Measurements from ENCODE around the gene FGFR1OP2. TPM values are rescaled to one million over a fixed set of nuclear protein-coding genes. Genes with fewer than 3 reads are reported as not detected.

FGFR1OP2 gene
- polyA plus RNA-seq, 1 of the 3 experiments (the other 2 are of a cell fraction), result 20.6 TPM

DNA sequence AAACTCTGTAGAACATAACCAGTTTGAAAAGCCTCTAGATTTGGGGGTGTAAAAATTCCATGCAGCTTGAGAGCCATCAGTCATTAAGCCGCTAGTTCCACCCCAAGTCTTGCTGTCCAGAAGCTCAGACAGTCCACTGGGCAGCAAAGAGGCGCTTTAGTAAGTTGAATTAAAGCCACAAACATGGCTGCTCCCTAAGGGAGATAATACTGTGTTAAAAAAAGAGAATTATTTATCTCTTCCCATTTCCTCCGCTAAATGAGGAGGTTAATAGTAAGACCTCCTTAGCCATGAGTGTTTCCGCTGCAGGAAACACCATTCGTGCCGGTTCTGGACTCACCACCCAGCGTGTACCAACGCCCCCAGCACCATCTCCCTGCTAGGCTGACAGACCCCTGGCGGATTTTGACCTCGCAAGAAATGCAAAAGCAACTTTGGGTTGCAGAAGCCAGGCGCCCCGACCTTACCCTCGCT is 75.4 kb downstream of the FGFR1OP2 start:
- Histone ChIP-seq H2AFZ (ENCODE audit: low read depth) (peak overlapping the region; percentile 88), H3K4me1 (ENCODE audit: control insufficient read depth in 1 of 2, insufficient read depth in 2 of 2, low read depth in 1 of 2, low read length in 1 of 2) (peaks cover 0 to 19% of the 10 kb centered on the region in 2 experiments; a peak in 3 of 4 replicates), H3F3A (replicated peaks; ENCODE audit: insufficient read depth) (peaks cover 8% of the 10 kb centered on the region), H3K27ac (ENCODE audit: low read depth in 2 of 2, low read length in 1 of 2) (peak overlapping the region; percentile 66 to 92), H4K20me1 (ENCODE audit: insufficient read depth) (no peaks in the 10 kb centered on the region), H3K9ac (peak overlapping the region; percentile 59), H3K27me3 (ENCODE audit: insufficient read depth) (no peaks in the 10 kb centered on the region), H3K36me3 (replicated peaks in 1 of 2; ENCODE audit: control insufficient read depth in 1 of 2, insufficient read depth in 2 of 2, low read length in 1 of 2) (peaks cover 2 to 7% of the 10 kb centered on the region in 2 experiments), H3K9me3 (no peaks in the 10 kb centered on the region), H3K4me3 (ENCODE audit: low read depth in 2 of 2, low read length in 1 of 2) (peak overlapping the region; percentile 84 to 99), H3K79me2 (ENCODE audit: insufficient read depth) (peaks cover 44% of the 10 kb centered on the region), H3K4me2 (peak overlapping the region; percentile 69), H3K9me2 (no peaks in the 10 kb centered on the region)
- 1% methylated on average over 13 of the region's 13 CpGs for WGBS (ENCODE audit: low lambda C conversion rate)
- ChIA-PET POLR2A (interaction anchor here (1.2 kb wide), 1 partner anchor 180 kb away, joined by 4 read pairs; the partner anchor contains the start of gene ITPR2), CTCF (interaction anchor here (0.7 to 6.8 kb wide), 30 partner anchors 9 to 617 kb away, joined by 3 to 108 read pairs (median 4); partner anchors contain the start of genes ITPR2 and MED21)
- TF ChIP-seq YY1 (IDR thresholded peaks at IDR 0.05; ENCODE audit: low read depth) (peak; percentile 79; the same call in 1 of the 2 replicates), EZH2phosphoT487 (IDR thresholded peaks at IDR 0.05; ENCODE audit: borderline replicate concordance, low read depth) (no peak)
- no peak for DNase-seq

DNA sequence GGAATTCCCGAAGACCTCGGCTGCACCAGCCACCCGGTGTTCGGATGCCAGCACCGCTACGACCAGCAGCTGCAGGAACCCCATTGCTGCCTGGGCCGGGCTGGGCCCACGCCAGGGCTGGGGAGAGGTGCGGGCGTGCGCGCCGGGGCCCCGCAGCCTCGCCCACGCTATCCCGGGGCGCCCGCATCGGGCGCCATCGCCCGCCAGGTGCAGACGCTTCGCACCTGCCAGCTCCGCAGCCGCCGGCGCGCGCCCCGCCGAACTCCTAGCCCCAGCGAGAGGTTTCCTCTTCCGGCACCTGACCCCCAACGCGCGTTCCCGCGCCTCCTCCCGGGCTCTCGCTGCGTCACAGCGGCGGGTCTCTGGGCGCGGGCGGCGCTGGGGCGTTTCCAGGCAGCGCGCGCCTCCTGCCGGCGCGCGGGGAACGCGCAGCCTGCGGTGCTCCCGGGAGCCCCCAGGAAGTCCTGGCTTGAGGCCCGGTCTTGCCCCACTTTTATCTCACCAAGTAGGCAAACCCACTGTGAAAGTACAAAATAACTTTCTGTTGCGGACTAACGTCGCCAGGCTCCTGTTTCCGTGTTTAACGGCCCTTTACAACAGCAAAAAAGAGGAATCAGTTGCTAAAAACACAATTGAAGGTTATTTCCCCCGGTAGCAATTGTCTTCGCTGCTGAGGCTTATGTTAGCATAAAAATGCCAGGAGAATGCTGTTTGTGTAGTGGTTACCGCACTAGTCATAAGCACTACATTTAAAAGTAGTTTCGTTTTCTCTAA is 76.0 kb downstream of the FGFR1OP2 start, which contains the start of gene TM7SF3:
Gene TM7SF3, minus strand, starts transcription at position 300 of the 774 bp plus-strand sequence. Its CDS starts 216 bp downstream, at position 84.
- Histone ChIP-seq H3K9me3 (no peaks in the 10 kb centered on the region), H3K9ac (peak within 1 kb of the TSS; percentile 59), H3K4me3 (ENCODE audit: low read depth in 2 of 2, low read length in 1 of 2) (peak within 1 kb of the TSS; percentile 84 to 99), H3K4me1 (ENCODE audit: control insufficient read depth in 1 of 2, insufficient read depth in 2 of 2, low read depth in 1 of 2, low read length in 1 of 2) (peaks cover 0 to 19% of the 10 kb centered on the region in 2 experiments; a peak in 3 of 4 replicates), H4K20me1 (ENCODE audit: insufficient read depth) (no peaks in the 10 kb centered on the region), H3K79me2 (ENCODE audit: insufficient read depth) (peaks cover 38% of the 10 kb centered on the region), H3K4me2 (peak within 1 kb of the TSS; percentile 69), H3K27ac (ENCODE audit: low read depth in 2 of 2, low read length in 1 of 2) (peak within 1 kb of the TSS; percentile 66 to 92), H3K9me2 (no peaks in the 10 kb centered on the region), H3K27me3 (ENCODE audit: insufficient read depth) (no peaks in the 10 kb centered on the region), H2AFZ (ENCODE audit: low read depth) (peak within 1 kb of the TSS; percentile 96), H3F3A (replicated peaks; ENCODE audit: insufficient read depth) (peaks cover 8% of the 10 kb centered on the region), H3K36me3 (replicated peaks in 1 of 2; ENCODE audit: control insufficient read depth in 1 of 2, insufficient read depth in 2 of 2, low read length in 1 of 2) (peaks cover 2 to 7% of the 10 kb centered on the region in 2 experiments)
- DNase-seq, result peak; percentile 96
- no peak; the same call in 1 of the 2 replicates for TF ChIP-seq TCF12 (IDR thresholded peaks at IDR 0.05)
- no peak for TF ChIP-seq RCOR1 (IDR thresholded peaks at IDR 0.05; ENCODE audit: low read length)
- TF ChIP-seq MEF2A (IDR thresholded peaks at IDR 0.05; ENCODE audit: borderline replicate concordance, low read depth), result peak; percentile 14; the same call in 1 of the 2 replicates
- TF ChIP-seq USF1 (IDR thresholded peaks at IDR 0.05; ENCODE audit: borderline replicate concordance, low read depth), result peak; percentile 71
- TF ChIP-seq YY1 (IDR thresholded peaks at IDR 0.05; ENCODE audit: low read depth), result no peak; the same call in 1 of the 2 replicates
- TF ChIP-seq, protein P1, sequence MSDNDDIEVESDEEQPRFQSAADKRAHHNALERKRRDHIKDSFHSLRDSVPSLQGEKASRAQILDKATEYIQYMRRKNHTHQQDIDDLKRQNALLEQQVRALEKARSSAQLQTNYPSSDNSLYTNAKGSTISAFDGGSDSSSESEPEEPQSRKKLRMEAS (IDR thresholded peaks at IDR 0.05; ENCODE audit: low read depth), result peak; percentile 37; the same call in 1 of the 2 replicates
- TF ChIP-seq, protein P2, sequence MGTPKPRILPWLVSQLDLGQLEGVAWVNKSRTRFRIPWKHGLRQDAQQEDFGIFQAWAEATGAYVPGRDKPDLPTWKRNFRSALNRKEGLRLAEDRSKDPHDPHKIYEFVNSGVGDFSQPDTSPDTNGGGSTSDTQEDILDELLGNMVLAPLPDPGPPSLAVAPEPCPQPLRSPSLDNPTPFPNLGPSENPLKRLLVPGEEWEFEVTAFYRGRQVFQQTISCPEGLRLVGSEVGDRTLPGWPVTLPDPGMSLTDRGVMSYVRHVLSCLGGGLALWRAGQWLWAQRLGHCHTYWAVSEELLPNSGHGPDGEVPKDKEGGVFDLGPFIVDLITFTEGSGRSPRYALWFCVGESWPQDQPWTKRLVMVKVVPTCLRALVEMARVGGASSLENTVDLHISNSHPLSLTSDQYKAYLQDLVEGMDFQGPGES (IDR thresholded peaks at IDR 0.05; ENCODE audit: low read depth, low read length), result no peak
- peak; percentile 89 for TF ChIP-seq RAD21 (IDR thresholded peaks at IDR 0.05; ENCODE audit: low read length)
- no peak for TF ChIP-seq FOXJ3 (CRISPR knock-in tag; IDR thresholded peaks at IDR 0.05)
- TF ChIP-seq, protein P3, sequence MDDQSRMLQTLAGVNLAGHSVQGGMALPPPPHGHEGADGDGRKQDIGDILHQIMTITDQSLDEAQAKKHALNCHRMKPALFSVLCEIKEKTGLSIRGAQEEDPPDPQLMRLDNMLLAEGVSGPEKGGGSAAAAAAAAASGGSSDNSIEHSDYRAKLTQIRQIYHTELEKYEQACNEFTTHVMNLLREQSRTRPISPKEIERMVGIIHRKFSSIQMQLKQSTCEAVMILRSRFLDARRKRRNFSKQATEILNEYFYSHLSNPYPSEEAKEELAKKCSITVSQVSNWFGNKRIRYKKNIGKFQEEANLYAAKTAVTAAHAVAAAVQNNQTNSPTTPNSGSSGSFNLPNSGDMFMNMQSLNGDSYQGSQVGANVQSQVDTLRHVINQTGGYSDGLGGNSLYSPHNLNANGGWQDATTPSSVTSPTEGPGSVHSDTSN (IDR thresholded peaks at IDR 0.05), result no peak
- peak; percentile 78; the same call in 1 of the 2 replicates for TF ChIP-seq SIN3A (IDR thresholded peaks at IDR 0.05; ENCODE audit: borderline replicate concordance, low read depth, low read length)
- TF ChIP-seq SMC3 (IDR thresholded peaks at IDR 0.05; ENCODE audit: low read depth, low read length), result peak; percentile 72
- peak; percentile 60 for TF ChIP-seq NFIC (IDR thresholded peaks at IDR 0.05; ENCODE audit: borderline replicate concordance)
- TF ChIP-seq CTCF (IDR thresholded peaks at IDR 0.05), result peak; percentile 88
- peak; percentile 57 for TF ChIP-seq CHD2 (IDR thresholded peaks at IDR 0.05; ENCODE audit: low read length, partially characterized antibody)
- peak; percentile 36 for TF ChIP-seq MXI1 (IDR thresholded peaks at IDR 0.05; ENCODE audit: low read depth, low read length)
- TF ChIP-seq GABPA (IDR thresholded peaks at IDR 0.05; ENCODE audit: low read depth), result peak; percentile 67
- TF ChIP-seq EZH2phosphoT487 (IDR thresholded peaks at IDR 0.05; ENCODE audit: borderline replicate concordance, low read depth), result no peak
- peak; percentile 30; the same call in 1 of the 2 replicates for TF ChIP-seq ELF1 (IDR thresholded peaks at IDR 0.05)
- CTCF ChIA-PET, result interaction anchor here (0.7 to 6.8 kb wide), 33 partner anchors 9 to 618 kb away, joined by 3 to 108 read pairs (median 4); partner anchors contain the start of genes ITPR2 and MED21
- POLR2A ChIA-PET, result interaction anchor here (1.2 kb wide), 1 partner anchor 181 kb away, joined by 4 read pairs; the partner anchor contains the start of gene ITPR2
- WGBS (ENCODE audit: low lambda C conversion rate), result 25% methylated on average over 12 of the region's 71 CpGs

All from SK-N-SH (cell line).